ENCODE measurements around the gene HOXD1. TPM values are rescaled to one million over a fixed set of nuclear protein-coding genes. Genes with fewer than 3 reads are reported as not detected.

HOXD1 gene
- total RNA-seq, 2 experiments from 2014 or later: not detected

DNA sequence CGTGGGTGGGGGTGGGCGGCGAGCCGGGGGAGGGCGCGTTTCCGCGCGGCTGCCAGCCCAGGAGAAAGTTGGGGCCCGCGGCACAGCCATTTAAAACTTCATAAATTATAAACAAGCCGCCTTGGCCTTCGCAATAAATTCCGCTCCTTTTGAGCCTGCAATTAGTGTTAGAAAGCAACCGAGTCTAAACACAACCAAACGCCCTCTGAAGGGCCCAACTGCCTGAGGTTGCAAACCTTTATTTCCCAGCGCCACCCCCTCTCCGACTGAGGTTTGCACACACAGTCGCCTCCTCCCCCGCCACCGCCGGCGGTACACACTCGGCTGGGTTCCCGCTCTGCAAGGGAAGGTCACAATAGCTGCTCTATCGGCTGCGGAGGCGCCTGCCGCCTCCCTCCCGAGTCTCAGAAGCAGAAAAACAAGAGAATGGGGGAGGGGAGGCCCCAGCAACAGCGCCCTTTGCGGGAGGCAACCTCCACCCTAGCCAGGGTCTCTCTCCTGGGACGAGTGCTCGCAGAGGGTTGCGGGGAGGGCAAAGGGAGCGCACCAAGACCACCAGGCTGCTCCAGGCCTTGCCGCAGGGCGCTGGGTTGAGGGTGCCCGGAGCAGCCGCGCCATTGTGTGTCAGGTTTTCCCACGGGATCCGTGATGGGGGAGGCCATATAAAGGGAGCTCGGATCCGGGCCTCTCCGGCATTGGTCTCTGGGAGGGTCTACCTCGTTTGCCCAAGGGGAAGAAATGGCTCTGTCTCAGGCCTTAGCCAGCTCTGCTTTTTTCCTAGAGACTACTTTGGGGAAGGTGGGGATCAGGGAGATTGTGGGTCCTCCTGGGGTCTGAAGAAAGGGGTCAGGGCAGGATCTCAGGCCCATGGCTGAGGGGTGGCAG, 13.4 kb upstream of the HOXD1 start:
- CTCF ChIA-PET (ENCODE audit: unreplicated experiment): no interaction called here
- no peaks in the 10 kb centered on the region for H3K9me2 ChIP-seq (ENCODE audit: insufficient read depth, low read length)
- H3K4me2 ChIP-seq (ENCODE audit: low read length): no peak overlapping the region
- no peak overlapping the region for H2AFZ ChIP-seq (ENCODE audit: low read length)
- no peaks in the 10 kb centered on the region for H3K9me3 ChIP-seq (ENCODE audit: low read length)
- TF ChIP-seq EZH2phosphoT487 (IDR thresholded peaks at IDR 0.05; ENCODE audit: borderline replicate concordance, low read depth, low read length): no peak
- TF ChIP-seq, protein P1, sequence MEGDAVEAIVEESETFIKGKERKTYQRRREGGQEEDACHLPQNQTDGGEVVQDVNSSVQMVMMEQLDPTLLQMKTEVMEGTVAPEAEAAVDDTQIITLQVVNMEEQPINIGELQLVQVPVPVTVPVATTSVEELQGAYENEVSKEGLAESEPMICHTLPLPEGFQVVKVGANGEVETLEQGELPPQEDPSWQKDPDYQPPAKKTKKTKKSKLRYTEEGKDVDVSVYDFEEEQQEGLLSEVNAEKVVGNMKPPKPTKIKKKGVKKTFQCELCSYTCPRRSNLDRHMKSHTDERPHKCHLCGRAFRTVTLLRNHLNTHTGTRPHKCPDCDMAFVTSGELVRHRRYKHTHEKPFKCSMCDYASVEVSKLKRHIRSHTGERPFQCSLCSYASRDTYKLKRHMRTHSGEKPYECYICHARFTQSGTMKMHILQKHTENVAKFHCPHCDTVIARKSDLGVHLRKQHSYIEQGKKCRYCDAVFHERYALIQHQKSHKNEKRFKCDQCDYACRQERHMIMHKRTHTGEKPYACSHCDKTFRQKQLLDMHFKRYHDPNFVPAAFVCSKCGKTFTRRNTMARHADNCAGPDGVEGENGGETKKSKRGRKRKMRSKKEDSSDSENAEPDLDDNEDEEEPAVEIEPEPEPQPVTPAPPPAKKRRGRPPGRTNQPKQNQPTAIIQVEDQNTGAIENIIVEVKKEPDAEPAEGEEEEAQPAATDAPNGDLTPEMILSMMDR (conservative IDR thresholded peaks at IDR 0.05; ENCODE audit: low read length): no peak
- POLR2A ChIA-PET: interaction anchor here (0.6 kb wide), 2 partner anchors 102 to 999 kb away, joined by 3 to 5 read pairs; no protein-coding TSS in a partner anchor
- H4K20me1 ChIP-seq (ENCODE audit: insufficient read depth, low read length): no peaks in the 10 kb centered on the region
- H3K27ac ChIP-seq (ENCODE audit: low read depth, low read length, poor library complexity, severe bottlenecking): no peak overlapping the region
- no peak overlapping the region for H3K4me3 ChIP-seq (ENCODE audit: low read depth, low read length, poor library complexity, severe bottlenecking)
- H3K79me2 ChIP-seq (ENCODE audit: insufficient read depth, low read depth, low read length): no peaks in the 10 kb centered on the region
- no peaks in the 10 kb centered on the region for H3K4me1 ChIP-seq (ENCODE audit: insufficient read depth, low read length, poor library complexity, severe bottlenecking)
- no peaks in the 10 kb centered on the region for H3K36me3 ChIP-seq (ENCODE audit: insufficient read depth, low read length)
- no peak for DNase-seq (ENCODE audit: low spot score)
- no TSS peak for BruUV-seq (replicated peaks)
- intact Hi-C loops (cut with micrococcal nuclease; ENCODE audit: unreplicated experiment): no loop called here

DNA sequence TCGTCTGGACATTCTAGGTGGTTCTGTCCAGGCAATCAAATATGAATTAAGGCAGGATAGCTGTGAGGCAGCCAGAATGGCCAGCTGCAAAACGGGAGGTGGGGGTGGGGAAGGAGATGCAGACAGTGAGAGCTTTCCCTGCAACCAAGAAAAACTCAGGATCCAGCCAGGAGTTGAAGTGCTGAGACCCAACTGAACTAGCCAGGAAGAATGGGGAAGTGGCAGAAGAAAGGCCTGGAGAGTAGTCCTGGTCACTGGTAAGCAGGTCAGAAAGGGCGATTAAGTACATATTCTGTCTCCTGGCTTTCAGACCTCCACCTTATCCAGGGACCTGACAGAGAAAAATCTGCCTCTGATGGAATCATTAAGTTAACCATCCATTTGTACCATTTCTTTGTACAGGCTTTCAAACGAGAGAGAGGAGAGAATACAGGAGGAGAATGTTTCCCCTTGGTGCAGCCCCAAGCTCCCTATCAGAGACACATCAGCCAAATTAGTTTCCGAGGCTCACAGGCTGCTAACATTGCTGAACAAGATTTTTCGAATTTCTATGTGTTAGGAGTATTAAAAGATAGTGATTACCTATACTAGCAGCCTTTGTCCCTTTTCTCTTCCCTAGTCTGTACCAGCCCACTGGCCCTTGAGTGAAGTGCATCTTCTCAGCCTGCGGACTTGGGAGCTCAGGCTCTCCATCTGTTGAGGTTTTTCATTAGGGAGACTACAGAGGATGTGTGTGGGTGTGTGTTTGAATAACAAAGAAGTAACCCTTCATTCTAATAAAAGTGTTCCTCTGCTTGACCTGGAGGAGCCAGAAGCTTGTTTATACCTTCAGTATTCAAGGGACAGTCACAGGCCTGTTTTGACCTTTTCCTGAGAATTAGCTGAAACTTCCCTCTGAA, 12.5 kb upstream of the HOXD1 start:
- Histone ChIP-seq H4K20me1 (ENCODE audit: insufficient read depth, low read length) (no peaks in the 10 kb centered on the region), H3K9me3 (ENCODE audit: low read length) (no peaks in the 10 kb centered on the region), H3K9me2 (ENCODE audit: insufficient read depth, low read length) (no peaks in the 10 kb centered on the region), H3K27ac (ENCODE audit: low read depth, low read length, poor library complexity, severe bottlenecking) (no peak overlapping the region), H3K36me3 (ENCODE audit: insufficient read depth, low read length) (no peaks in the 10 kb centered on the region), H3K4me1 (ENCODE audit: insufficient read depth, low read length, poor library complexity, severe bottlenecking) (no peaks in the 10 kb centered on the region), H2AFZ (ENCODE audit: low read length) (no peak overlapping the region), H3K4me3 (ENCODE audit: low read depth, low read length, poor library complexity, severe bottlenecking) (no peak overlapping the region), H3K79me2 (ENCODE audit: insufficient read depth, low read depth, low read length) (no peaks in the 10 kb centered on the region), H3K4me2 (ENCODE audit: low read length) (no peak overlapping the region)
- ChIA-PET POLR2A (no interaction called here), CTCF (ENCODE audit: unreplicated experiment) (no interaction called here)
- DNase-seq (ENCODE audit: low spot score): no peak
- TF ChIP-seq EZH2phosphoT487 (IDR thresholded peaks at IDR 0.05; ENCODE audit: borderline replicate concordance, low read depth, low read length): no peak
- TF ChIP-seq, protein P1 (conservative IDR thresholded peaks at IDR 0.05; ENCODE audit: low read length): no peak
- BruUV-seq (replicated peaks): no TSS peak
- intact Hi-C loops (cut with micrococcal nuclease; ENCODE audit: unreplicated experiment): no loop called here
